H1 (cell line): ENCODE measurements around the gene MEGF9.

Experiments used
- GABPA ChIP-seq: IDR thresholded peaks from 2 replicates; pipeline ENCODE4 v1.6.1; 2011; ENCODE audit warnings: mild to moderate bottlenecking, low read length, moderate library complexity, borderline replicate concordance; ENCODE audit not compliant: insufficient read depth
- POLR2A ChIP-seq, 2 experiments: IDR thresholded peaks; 1 replicate in 1 of 2; 2 replicates in 1 of 2; pipeline ENCODE4 v1.6.1; 2011; ENCODE audit warnings: low read depth in 2 of 2, low read length in 2 of 2, mild to moderate bottlenecking in 2 of 2; ENCODE audit errors: control extremely low read depth in 1 of 2

DNA sequence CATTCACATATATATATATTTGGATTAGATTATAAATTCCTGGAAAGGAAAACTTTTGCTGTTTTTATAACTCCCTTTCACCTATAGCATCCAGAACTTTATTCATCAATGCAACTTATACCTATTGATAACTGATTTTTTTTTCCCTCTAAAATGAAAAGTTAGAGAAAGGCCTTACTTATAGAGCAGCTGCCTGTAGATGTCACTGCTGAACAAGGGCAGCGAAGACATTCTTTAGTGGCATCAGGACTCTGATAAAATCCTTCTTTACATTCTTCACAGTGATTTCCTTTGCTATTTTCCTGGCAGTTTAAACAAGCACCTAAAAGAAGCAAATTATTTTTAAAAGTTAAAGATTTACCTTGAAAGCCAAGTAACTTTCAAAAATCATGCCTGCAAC is 102.1 kb downstream of the MEGF9 start:
- TF ChIP-seq POLR2A (IDR thresholded peaks at IDR 0.05; ENCODE audit: control extremely low read depth in 1 of 2, low read depth in 2 of 2, low read length in 2 of 2) (no peak), GABPA (no peak)
